Activated naive CD4-positive, alpha-beta T cell treated with anti-CD3 and anti-CD28 coated beads, Interleukin-2, amount 10 ng/mL, durations not matched to agents 7 days and 5 days (primary cell): ENCODE measurements around the gene POLE.
"Not testable (repeated sequence)": the region's sequence is repeated elsewhere in the genome, so short reads cannot be mapped to it uniquely, and the experiment has no call there.

Experiments
- CTCF ChIA-PET: fragments of 350-600 bp; sonication (Branson Sonifier 250); formaldehyde crosslinking; loops from one replicate; lab custom pipeline; 2021; ENCODE audit warnings: antibody characterized with exemption; lab: Charles Lee
- DNase-seq: peaks from one replicate; pipeline ENCODE4 v3.0.0-alpha.2; 2020
- H3K27ac Mint-ChIP-seq: one replicate; pipeline ENCODE4 v1.8.0; 2021; ENCODE audit warnings: mild to moderate bottlenecking, moderate library complexity, mixed read lengths
- H3K27me3 Mint-ChIP-seq: one replicate; pipeline ENCODE4 v1.8.0; 2021; ENCODE audit warnings: mild to moderate bottlenecking, mixed read lengths
- H3K36me3 Mint-ChIP-seq: one replicate; pipeline ENCODE4 v1.8.0; 2021; ENCODE audit warnings: mixed read lengths
- H3K4me1 Mint-ChIP-seq: one replicate; pipeline ENCODE4 v1.8.0; 2021; ENCODE audit warnings: mixed read lengths
- H3K4me3 Mint-ChIP-seq: one replicate; pipeline ENCODE4 v1.8.0; 2021; ENCODE audit warnings: mild to moderate bottlenecking, moderate library complexity, mixed read lengths
- H3K9me3 Mint-ChIP-seq: one replicate; pipeline ENCODE4 v1.8.0; 2021; ENCODE audit warnings: mixed read lengths

Gene POLE

GRCh38 chr12:132606466-132606865 is 80.7 kb downstream of the POLE start:
- Mint-ChIP-seq H3K9me3 (peaks cover 3% of the 10 kb centered on the region), H3K36me3 (no peaks in the 10 kb centered on the region), H3K27me3 (peaks cover 98% of the 10 kb centered on the region), H3K4me1 (peaks cover 7% of the 10 kb centered on the region), H3K4me3 (no peak overlapping the region), H3K27ac (no peak overlapping the region)
- CTCF ChIA-PET = no interaction called here
- no peak for DNase-seq

GRCh38 chr12:132605892-132606291 is 81.2 kb downstream of the POLE start:
- Mint-ChIP-seq H3K36me3 (no peaks in the 10 kb centered on the region), H3K27ac (no peak overlapping the region), H3K27me3 (peaks cover 98% of the 10 kb centered on the region), H3K9me3 (no peaks in the 10 kb centered on the region), H3K4me1 (peaks cover 10% of the 10 kb centered on the region), H3K4me3 (no peak overlapping the region)
- DNase-seq = no peak
- CTCF ChIA-PET = no interaction called here

- H3K9me3 Mint-ChIP-seq = no peaks in the 10 kb centered on the region
- no peak for DNase-seq
- H3K27me3 Mint-ChIP-seq = peaks cover 98% of the 10 kb centered on the region
- CTCF ChIA-PET = interaction anchor here (2.5 kb wide), 1 partner anchor 10 kb away, joined by 10 read pairs; no protein-coding TSS in a partner anchor
- H3K4me3 Mint-ChIP-seq = no peak overlapping the region
- peaks cover 15% of the 10 kb centered on the region for H3K4me1 Mint-ChIP-seq
- no peaks in the 10 kb centered on the region for H3K36me3 Mint-ChIP-seq
- no peak overlapping the region for H3K27ac Mint-ChIP-seq
Measured at GRCh38 chr12:132604668-132605441, 82.3 kb downstream of the POLE start.

- H3K4me3 Mint-ChIP-seq = no peak overlapping the region
- H3K27ac Mint-ChIP-seq = no peak overlapping the region
- no peaks in the 10 kb centered on the region for H3K9me3 Mint-ChIP-seq
- DNase-seq = no peak
- H3K27me3 Mint-ChIP-seq = peaks cover 100% of the 10 kb centered on the region
- H3K4me1 Mint-ChIP-seq = peaks cover 20% of the 10 kb centered on the region
- CTCF ChIA-PET = interaction anchor here (1.6 to 2.5 kb wide), 2 partner anchors 11 to 189 kb away, joined by 3 to 10 read pairs; no protein-coding TSS in a partner anchor
- no peaks in the 10 kb centered on the region for H3K36me3 Mint-ChIP-seq
Measured at GRCh38 chr12:132604151-132604618, 83.0 kb downstream of the POLE start.

- Mint-ChIP-seq H3K9me3 (no peaks in the 10 kb centered on the region), H3K27me3 (peaks cover 100% of the 10 kb centered on the region), H3K36me3 (no peaks in the 10 kb centered on the region), H3K4me1 (peaks cover 24% of the 10 kb centered on the region), H3K27ac (no peak overlapping the region), H3K4me3 (no peak overlapping the region)
- CTCF ChIA-PET = interaction anchor here (1.6 to 2.5 kb wide), 2 partner anchors 11 to 188 kb away, joined by 3 to 10 read pairs; no protein-coding TSS in a partner anchor
- no peak for DNase-seq
Measured at GRCh38 chr12:132603240-132604150, 83.6 kb downstream of the POLE start.

GRCh38 chr12:132602572-132603239 is 84.4 kb downstream of the POLE start:
- no peaks in the 10 kb centered on the region for H3K9me3 Mint-ChIP-seq
- peaks cover 97% of the 10 kb centered on the region for H3K27me3 Mint-ChIP-seq
- H3K27ac Mint-ChIP-seq = no peak overlapping the region

GRCh38 chr12:132601171-132601883 is 85.8 kb downstream of the POLE start:
- Mint-ChIP-seq H3K27me3 (peaks cover 91% of the 10 kb centered on the region), H3K9me3 (no peaks in the 10 kb centered on the region), H3K4me1 (peaks cover 30% of the 10 kb centered on the region), H3K36me3 (no peaks in the 10 kb centered on the region), H3K4me3 (peak overlapping the region; percentile 72), H3K27ac (no peak overlapping the region)
- CTCF ChIA-PET = interaction anchor here (2.8 kb wide), 1 partner anchor 14 kb away, joined by 17 read pairs; no protein-coding TSS in a partner anchor
- no peak for DNase-seq

More at GRCh38 chr12:132602572-132603239, 84.4 kb downstream of the POLE start:
- CTCF ChIA-PET = interaction anchor here (1.6 to 2.5 kb wide), 2 partner anchors 12 to 188 kb away, joined by 3 to 10 read pairs; no protein-coding TSS in a partner anchor
- Mint-ChIP-seq H3K36me3 (no peaks in the 10 kb centered on the region), H3K4me1 (peaks cover 24% of the 10 kb centered on the region), H3K4me3 (no peak overlapping the region)
- DNase-seq = no peak

GRCh38 chr12:132600048-132601032 is 86.8 kb downstream of the POLE start:
- no peak overlapping the region for H3K27ac Mint-ChIP-seq
- H3K4me1 Mint-ChIP-seq = peaks cover 30% of the 10 kb centered on the region
- CTCF ChIA-PET = interaction anchor here (1.1 to 2.8 kb wide), 4 partner anchors 10 to 185 kb away, joined by 3 to 17 read pairs (median 7); partner anchors contain the start of gene LRCOL1
- H3K4me3 Mint-ChIP-seq = peak overlapping the region; percentile 72
- H3K36me3 Mint-ChIP-seq = no peaks in the 10 kb centered on the region
- H3K27me3 Mint-ChIP-seq = peaks cover 91% of the 10 kb centered on the region
- H3K9me3 Mint-ChIP-seq = no peaks in the 10 kb centered on the region
- DNase-seq = peak; percentile 63

- not testable (repeated sequence) for DNase-seq, H3K36me3 Mint-ChIP-seq, H3K27ac Mint-ChIP-seq, H3K4me3 Mint-ChIP-seq, H3K9me3 Mint-ChIP-seq
- Mint-ChIP-seq H3K27me3 (peaks cover 88% of the 10 kb centered on the region), H3K4me1 (peaks cover 30% of the 10 kb centered on the region)
- CTCF ChIA-PET = interaction anchor here (1.1 to 2.8 kb wide), 4 partner anchors 11 to 184 kb away, joined by 3 to 17 read pairs (median 7); partner anchors contain the start of gene LRCOL1
Measured at GRCh38 chr12:132599502-132599901, 87.6 kb downstream of the POLE start.

- H3K4me3 Mint-ChIP-seq = peak overlapping the region; percentile 75
- H3K27me3 Mint-ChIP-seq = peaks cover 69% of the 10 kb centered on the region
- H3K36me3 Mint-ChIP-seq = no peaks in the 10 kb centered on the region
- no peaks in the 10 kb centered on the region for H3K9me3 Mint-ChIP-seq
- DNase-seq = no peak
- peaks cover 31% of the 10 kb centered on the region for H3K4me1 Mint-ChIP-seq
- no peak overlapping the region for H3K27ac Mint-ChIP-seq
- CTCF ChIA-PET = no interaction called here
Measured at GRCh38 chr12:132597333-132598316, 89.5 kb downstream of the POLE start.

- Mint-ChIP-seq H3K4me1 (peaks cover 27% of the 10 kb centered on the region), H3K36me3 (no peaks in the 10 kb centered on the region), H3K4me3 (no peak overlapping the region), H3K27ac (no peak overlapping the region), H3K27me3 (peaks cover 57% of the 10 kb centered on the region), H3K9me3 (no peaks in the 10 kb centered on the region)
- no peak for DNase-seq
- CTCF ChIA-PET = no interaction called here
Measured at GRCh38 chr12:132596016-132596415, 91.1 kb downstream of the POLE start.
